Smooth muscle cell (in vitro differentiated cells): ENCODE measurements around the gene HIVEP3. TPM values are rescaled to one million over a fixed set of nuclear protein-coding genes. Genes with fewer than 3 reads are reported as not detected.

Experiments
- DNase-seq: peaks from one replicate; lab custom pipeline; 2025; ENCODE audit not compliant: unreplicated experiment; lab: John Stamatoyannopoulos, UW
- H2AFZ ChIP-seq: fragments of 200-600 bp; sonication (generic); 2 replicates; pipeline ENCODE4 v1.6.0; 2016; ENCODE audit warnings: antibody characterized with exemption, low read depth, mild to moderate bottlenecking
- H3F3A ChIP-seq: fragments of 200-600 bp; sonication (generic); 2 replicates; pipeline ENCODE4 v1.6.0; 2017; ENCODE audit warnings: antibody characterized with exemption, low read depth
- H3K27ac ChIP-seq: fragments of 200-600 bp; sonication (generic); 2 replicates; pipeline ENCODE4 v1.5.1; 2016; ENCODE audit warnings: low read depth, mild to moderate bottlenecking
- H3K27me3 ChIP-seq: fragments of 200-600 bp; sonication (generic); 2 replicates; pipeline ENCODE4 v1.6.1; 2016; ENCODE audit warnings: low read depth, mild to moderate bottlenecking
- H3K36me3 ChIP-seq: fragments of 200-600 bp; sonication (generic); 2 replicates; pipeline ENCODE4 v1.5.1; 2016; ENCODE audit warnings: low read depth
- H3K4me1 ChIP-seq: fragments of 200-600 bp; sonication (generic); 2 replicates; pipeline ENCODE4 v1.5.1; 2016; ENCODE audit warnings: low read depth
- H3K4me2 ChIP-seq: fragments of 200-600 bp; sonication (generic); 2 replicates; pipeline ENCODE4 v1.6.0; 2016; ENCODE audit warnings: mild to moderate bottlenecking
- H3K4me3 ChIP-seq: fragments of 200-600 bp; sonication (generic); 2 replicates; pipeline ENCODE4 v1.5.1; 2016; ENCODE audit warnings: mild to moderate bottlenecking
- H3K79me2 ChIP-seq: fragments of 200-600 bp; sonication (generic); 2 replicates; pipeline ENCODE4 v1.6.0; 2016; ENCODE audit warnings: low read depth, mild to moderate bottlenecking
- H3K9ac ChIP-seq: fragments of 200-600 bp; sonication (generic); 2 replicates; pipeline ENCODE4 v1.6.0; 2016; ENCODE audit warnings: low read depth
- H3K9me3 ChIP-seq: fragments of 200-600 bp; sonication (generic); replicated peaks from 2 replicates; pipeline ENCODE4 v1.5.1; 2016; ENCODE audit warnings: low read depth
- H4K20me1 ChIP-seq: fragments of 200-600 bp; sonication (generic); 2 replicates; pipeline ENCODE4 v1.6.0; 2016; ENCODE audit warnings: low read depth
- WGBS: methylation state at CpG from one replicate; pipeline ENCODE4 v1.1.7; 2016; ENCODE audit warnings: low lambda C conversion rate; 5-methylcytosine and 5-hydroxymethylcytosine counted together
- polyA plus RNA-seq: library from polyadenylated mRNA; unstranded; fragments of >200 nt; fragmentation: Nextera tagmentation; extraction: Ambion mirVana; gene quantifications from 2 replicates; pipeline ENCODE4 v1.2.1, GENCODE V29; 2016
- total RNA-seq: library from RNA; depleted of rRNA; stranded (reverse); fragments of >200 nt; gene quantifications from 2 replicates; pipeline ENCODE4 v1.2.3, GENCODE V29; 2014
- TF ChIP-seq, protein P1 (sequence below): fragments of 200-600 bp; sonication (generic); IDR thresholded peaks from 2 replicates; pipeline ENCODE4 v1.5.1; 2017; ENCODE audit warnings: borderline replicate concordance, mild to moderate bottlenecking, antibody characterized with exemption; ENCODE audit not compliant: insufficient read depth, poor library complexity, severe bottlenecking

Gene HIVEP3
- total and polyA plus RNA-seq, 2 experiments from 2014 or later = 2.1 to 6.4 TPM

DNA sequence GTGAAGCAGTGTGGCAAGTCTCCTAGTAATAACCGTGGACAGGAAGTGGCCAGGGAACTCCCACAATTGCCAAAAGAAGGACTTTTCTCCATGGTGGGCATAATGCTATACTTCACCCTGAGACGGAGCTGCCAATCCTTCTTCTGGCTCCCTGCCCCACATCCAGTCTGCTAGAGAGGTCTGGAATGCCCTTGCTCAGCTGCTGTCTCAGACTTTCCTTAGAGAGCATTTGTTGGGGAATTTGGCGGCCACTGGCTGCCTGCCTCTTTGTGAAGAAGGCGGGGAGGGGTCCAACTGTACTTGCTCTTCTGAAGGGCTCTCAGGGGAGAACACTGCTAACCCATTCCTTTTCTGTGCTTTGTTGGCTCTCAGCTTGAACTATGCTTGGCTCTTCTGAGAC lies 310.5 kb downstream of the HIVEP3 start:
- peaks cover 8% of the 10 kb centered on the region for H3K79me2 ChIP-seq
- no peak overlapping the region for H3K9ac ChIP-seq
- H4K20me1 ChIP-seq = peaks cover 3% of the 10 kb centered on the region
- H3K27ac ChIP-seq = peak overlapping the region; percentile 72
- H3F3A ChIP-seq = no peaks in the 10 kb centered on the region
- peak overlapping the region; percentile 62 for H3K4me2 ChIP-seq
- no peaks in the 10 kb centered on the region for H3K27me3 ChIP-seq
- TF ChIP-seq, protein P1, sequence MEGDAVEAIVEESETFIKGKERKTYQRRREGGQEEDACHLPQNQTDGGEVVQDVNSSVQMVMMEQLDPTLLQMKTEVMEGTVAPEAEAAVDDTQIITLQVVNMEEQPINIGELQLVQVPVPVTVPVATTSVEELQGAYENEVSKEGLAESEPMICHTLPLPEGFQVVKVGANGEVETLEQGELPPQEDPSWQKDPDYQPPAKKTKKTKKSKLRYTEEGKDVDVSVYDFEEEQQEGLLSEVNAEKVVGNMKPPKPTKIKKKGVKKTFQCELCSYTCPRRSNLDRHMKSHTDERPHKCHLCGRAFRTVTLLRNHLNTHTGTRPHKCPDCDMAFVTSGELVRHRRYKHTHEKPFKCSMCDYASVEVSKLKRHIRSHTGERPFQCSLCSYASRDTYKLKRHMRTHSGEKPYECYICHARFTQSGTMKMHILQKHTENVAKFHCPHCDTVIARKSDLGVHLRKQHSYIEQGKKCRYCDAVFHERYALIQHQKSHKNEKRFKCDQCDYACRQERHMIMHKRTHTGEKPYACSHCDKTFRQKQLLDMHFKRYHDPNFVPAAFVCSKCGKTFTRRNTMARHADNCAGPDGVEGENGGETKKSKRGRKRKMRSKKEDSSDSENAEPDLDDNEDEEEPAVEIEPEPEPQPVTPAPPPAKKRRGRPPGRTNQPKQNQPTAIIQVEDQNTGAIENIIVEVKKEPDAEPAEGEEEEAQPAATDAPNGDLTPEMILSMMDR = no peak
- H2AFZ ChIP-seq = no peak overlapping the region
- no peaks in the 10 kb centered on the region for H3K36me3 ChIP-seq
- WGBS = 50% methylated on average over 4 of the region's 4 CpGs
- no peak for DNase-seq
- H3K4me3 ChIP-seq = no peak overlapping the region
- H3K9me3 ChIP-seq = no peaks in the 10 kb centered on the region
- H3K4me1 ChIP-seq = no peaks in the 10 kb centered on the region

DNA sequence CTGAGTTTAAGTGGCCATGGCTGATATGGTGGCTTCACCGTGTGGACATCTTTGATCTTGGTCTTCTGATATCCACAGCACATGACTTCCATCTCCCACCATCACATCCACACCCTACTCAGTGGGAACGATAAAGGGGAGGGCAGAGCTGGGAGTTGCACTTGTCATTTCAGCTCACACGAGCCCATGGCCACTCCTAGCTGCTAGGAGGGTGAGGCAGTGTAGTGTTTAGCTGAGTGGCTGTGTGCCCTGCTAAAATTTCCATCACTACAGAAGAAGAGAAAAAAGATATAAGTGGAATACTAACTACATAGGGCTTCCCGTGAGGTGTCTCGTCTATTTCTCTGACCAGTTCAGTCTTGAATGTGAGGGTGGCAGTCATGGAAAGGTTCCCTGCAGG lies 310.9 kb downstream of the HIVEP3 start:
- Histone ChIP-seq H2AFZ (no peak overlapping the region), H3K4me2 (peak overlapping the region; percentile 62), H4K20me1 (peaks cover 2% of the 10 kb centered on the region), H3F3A (no peaks in the 10 kb centered on the region), H3K79me2 (peaks cover 8% of the 10 kb centered on the region), H3K27ac (peak overlapping the region; percentile 72), H3K27me3 (no peaks in the 10 kb centered on the region), H3K9ac (no peak overlapping the region), H3K4me3 (no peak overlapping the region), H3K4me1 (no peaks in the 10 kb centered on the region), H3K36me3 (no peaks in the 10 kb centered on the region), H3K9me3 (no peaks in the 10 kb centered on the region)
- WGBS = 84% methylated on average over 5 of the region's 5 CpGs
- TF ChIP-seq, protein P1 = no peak
- no peak for DNase-seq

DNA sequence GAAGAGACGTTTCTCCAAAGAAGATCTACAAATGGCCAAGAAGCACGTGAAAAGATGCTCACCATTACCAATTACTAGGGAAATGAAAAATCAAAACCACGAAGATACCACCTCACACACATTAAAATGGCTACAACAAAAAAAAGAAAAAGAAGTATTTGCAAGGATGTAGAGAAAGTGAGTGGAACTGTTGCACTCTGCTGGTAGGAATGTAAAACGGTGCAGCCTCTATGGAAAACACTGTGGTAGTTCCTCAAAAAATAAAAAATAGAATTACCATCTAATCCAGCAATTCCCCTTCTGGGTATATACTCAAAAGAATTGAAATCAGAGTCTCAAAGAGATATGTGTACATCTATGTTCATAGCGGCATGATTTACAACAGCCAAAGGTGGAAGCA lies 318.8 kb downstream of the HIVEP3 start:
- no peak overlapping the region for H3K4me3 ChIP-seq
- H3K9me3 ChIP-seq = no peaks in the 10 kb centered on the region
- H2AFZ ChIP-seq = no peak overlapping the region
- no peaks in the 10 kb centered on the region for H3K27me3 ChIP-seq
- no peaks in the 10 kb centered on the region for H4K20me1 ChIP-seq
- H3K36me3 ChIP-seq = peaks cover 4% of the 10 kb centered on the region
- H3K4me1 ChIP-seq = no peaks in the 10 kb centered on the region
- WGBS = 66% methylated on average over 5 of the region's 5 CpGs
- no peak overlapping the region for H3K9ac ChIP-seq
- no peak overlapping the region for H3K4me2 ChIP-seq
- TF ChIP-seq, protein P1 = peak; percentile 65
- no peak for DNase-seq
- H3K27ac ChIP-seq = no peak overlapping the region
- no peaks in the 10 kb centered on the region for H3K79me2 ChIP-seq
- peaks cover 3% of the 10 kb centered on the region for H3F3A ChIP-seq

DNA sequence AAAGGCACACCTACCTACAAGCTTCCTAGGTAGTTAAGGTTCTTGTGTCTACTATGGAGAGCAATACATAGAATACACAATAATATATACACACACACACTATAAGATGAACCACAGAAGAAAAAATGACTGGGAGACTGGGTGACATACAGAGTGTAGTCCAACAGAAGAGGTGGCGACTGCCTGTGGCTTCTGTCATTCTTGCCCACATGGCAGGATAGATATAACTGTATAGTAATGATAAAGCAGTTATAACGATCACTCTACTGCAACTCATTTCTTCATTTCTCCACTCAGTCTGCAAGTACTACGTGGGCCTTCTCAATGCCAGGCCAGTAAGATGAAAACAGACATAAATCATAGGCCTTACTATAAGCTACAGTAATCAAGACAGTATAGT lies 320.4 kb downstream of the HIVEP3 start:
- no peaks in the 10 kb centered on the region for H3K27me3 ChIP-seq
- WGBS = 97% methylated on average over 3 of the region's 3 CpGs
- no peak overlapping the region for H3K27ac ChIP-seq
- peaks cover 3% of the 10 kb centered on the region for H3F3A ChIP-seq
- no peak overlapping the region for H3K4me3 ChIP-seq
- no peaks in the 10 kb centered on the region for H3K4me1 ChIP-seq
- no peaks in the 10 kb centered on the region for H3K79me2 ChIP-seq
- H4K20me1 ChIP-seq = no peaks in the 10 kb centered on the region
- H2AFZ ChIP-seq = no peak overlapping the region
- no peak for DNase-seq
- H3K4me2 ChIP-seq = no peak overlapping the region
- TF ChIP-seq, protein P1 = no peak
- H3K36me3 ChIP-seq = peaks cover 4% of the 10 kb centered on the region
- H3K9me3 ChIP-seq = no peaks in the 10 kb centered on the region
- H3K9ac ChIP-seq = no peak overlapping the region
